H9 (cell line): ENCODE results near the gene CC2D1A. TPM values are rescaled to one million over a fixed set of nuclear protein-coding genes. Genes with fewer than 3 reads are reported as not detected.

Experiments used
- DNase-seq: peaks from one replicate; pipeline ENCODE4 v3.0.0-alpha.2; 2017
- H2AFZ ChIP-seq: one replicate; pipeline ENCODE4 v1.6.1; 2013; ENCODE audit warnings: mild to moderate bottlenecking, low read length, control low read depth, moderate library complexity
- H2AK5ac ChIP-seq: 2 replicates; pipeline ENCODE4 v1.6.1; 2013; ENCODE audit warnings: low read length, control low read depth, mixed read lengths; ENCODE audit not compliant: insufficient read length
- H2BK120ac ChIP-seq: one replicate; pipeline ENCODE4 v1.6.1; 2013; ENCODE audit warnings: low read depth, mild to moderate bottlenecking, low read length, control low read depth, inconsistent platforms; ENCODE audit not compliant: poor library complexity, severe bottlenecking
- H2BK12ac ChIP-seq: 2 replicates; pipeline ENCODE4 v1.6.1; 2013; ENCODE audit warnings: low read length, control low read depth, mixed read lengths, low read depth; ENCODE audit not compliant: insufficient read length
- H2BK15ac ChIP-seq: 2 replicates; pipeline ENCODE4 v1.6.1; 2013; ENCODE audit warnings: low read depth, low read length, control low read depth
- H2BK20ac ChIP-seq: one replicate; pipeline ENCODE4 v1.6.1; 2013; ENCODE audit warnings: low read depth, mild to moderate bottlenecking, low read length, control low read depth, inconsistent platforms; ENCODE audit not compliant: poor library complexity, severe bottlenecking
- H2BK5ac ChIP-seq: 2 replicates; pipeline ENCODE4 v1.6.1; 2013; ENCODE audit warnings: low read length, control low read depth, mixed read lengths; ENCODE audit not compliant: insufficient read length
- H3K14ac ChIP-seq: 2 replicates; pipeline ENCODE4 v1.6.1; 2013; ENCODE audit warnings: low read length, control low read depth; ENCODE audit not compliant: insufficient read depth
- H3K18ac ChIP-seq: 2 replicates; pipeline ENCODE4 v1.6.1; 2013; ENCODE audit warnings: low read depth, mild to moderate bottlenecking, mixed read lengths, low read length, control low read depth; ENCODE audit not compliant: insufficient read length
- H3K23ac ChIP-seq: 2 replicates; pipeline ENCODE4 v1.6.1; 2013; ENCODE audit warnings: low read length, control low read depth, mixed read lengths, low read depth; ENCODE audit not compliant: insufficient read length
- H3K23me2 ChIP-seq: 2 replicates; pipeline ENCODE4 v1.6.1; 2013; ENCODE audit warnings: low read depth, mild to moderate bottlenecking, mixed read lengths, low read length, control low read depth; ENCODE audit not compliant: insufficient read length, poor library complexity, severe bottlenecking
- H3K27ac ChIP-seq: 2 replicates; pipeline ENCODE4 v1.5.1; 2013; ENCODE audit warnings: low read length, control low read depth, mixed read lengths, low read depth; ENCODE audit not compliant: insufficient read length
- H3K27me3 ChIP-seq: 2 replicates; pipeline ENCODE4 v1.6.1; 2013; ENCODE audit warnings: low read length, control low read depth, inconsistent platforms; ENCODE audit not compliant: insufficient read depth
- H3K4ac ChIP-seq: 2 replicates; pipeline ENCODE4 v1.6.1; 2013; ENCODE audit warnings: low read depth, mild to moderate bottlenecking, control low read depth, inconsistent platforms, low read length, moderate library complexity
- H3K4me1 ChIP-seq: 2 replicates; pipeline ENCODE4 v1.6.1; 2013; ENCODE audit warnings: low read length, control low read depth, inconsistent platforms; ENCODE audit not compliant: insufficient read depth
- H3K4me2 ChIP-seq: 2 replicates; pipeline ENCODE4 v1.6.1; 2013; ENCODE audit warnings: low read length, control low read depth, mixed read lengths; ENCODE audit not compliant: insufficient read length, insufficient read depth
- H3K56ac ChIP-seq: 2 replicates; pipeline ENCODE4 v1.6.1; 2013; ENCODE audit warnings: low read depth, mild to moderate bottlenecking, mixed read lengths, low read length, control low read depth; ENCODE audit not compliant: insufficient read length
- H3K79me1 ChIP-seq: 2 replicates; pipeline ENCODE4 v1.6.1; 2013; ENCODE audit warnings: low read depth, mild to moderate bottlenecking, moderate library complexity, low read length, control low read depth, inconsistent platforms; ENCODE audit not compliant: insufficient read depth, poor library complexity, severe bottlenecking
- H3K79me2 ChIP-seq: 2 replicates; pipeline ENCODE4 v1.6.1; 2013; ENCODE audit warnings: low read length, control low read depth, inconsistent platforms; ENCODE audit not compliant: insufficient read depth
- H3K9ac ChIP-seq: 2 replicates; pipeline ENCODE4 v1.6.1; 2013; ENCODE audit warnings: low read length, control low read depth, mixed read lengths; ENCODE audit not compliant: insufficient read length; ENCODE audit errors: extremely low read depth
- H3K9me3 ChIP-seq: one replicate; pipeline ENCODE4 v1.6.1; 2013; ENCODE audit warnings: low read depth, low read length, inconsistent platforms; ENCODE audit not compliant: control insufficient read depth
- H3T11ph ChIP-seq: one replicate; pipeline ENCODE4 v1.6.1; 2013; ENCODE audit warnings: mild to moderate bottlenecking, low read length, control low read depth, inconsistent platforms
- H4K20me1 ChIP-seq: one replicate; pipeline ENCODE4 v1.6.1; 2013; ENCODE audit not compliant: control insufficient read depth, insufficient read length, insufficient read depth
- H4K5ac ChIP-seq: 2 replicates; pipeline ENCODE4 v1.6.1; 2013; ENCODE audit warnings: low read depth, mild to moderate bottlenecking, mixed read lengths, low read length, control low read depth; ENCODE audit not compliant: insufficient read length
- H4K8ac ChIP-seq: replicated peaks from 2 replicates; pipeline ENCODE4 v1.6.1; 2013; ENCODE audit warnings: low read length, control low read depth, mixed read lengths, low read depth; ENCODE audit not compliant: insufficient read length
- H4K91ac ChIP-seq: 2 replicates; pipeline ENCODE4 v1.6.1; 2013; ENCODE audit warnings: low read depth, mild to moderate bottlenecking, moderate library complexity, mixed read lengths, low read length, control low read depth; ENCODE audit not compliant: insufficient read length
- H3K27ac Mint-ChIP-seq, 3 experiments: 2 replicates in 2 of 3; 3 replicates in 1 of 3; pipeline ENCODE4 v1.8.0; 2020 to 2021; ENCODE audit warnings: mixed read lengths in 3 of 3, mild to moderate bottlenecking in 1 of 3, moderate library complexity in 1 of 3
- H3K27me3 Mint-ChIP-seq: 2 replicates; pipeline ENCODE4 v1.8.0; 2021; ENCODE audit warnings: low read depth, mild to moderate bottlenecking, moderate library complexity, mixed read lengths
- H3K36me3 Mint-ChIP-seq, 3 experiments: 2 replicates in 2 of 3; 3 replicates in 1 of 3; pipeline ENCODE4 v1.8.0; 2020 to 2021; ENCODE audit warnings: low read depth in 3 of 3, mixed read lengths in 3 of 3; ENCODE audit not compliant: insufficient read depth in 1 of 3
- H3K4me1 Mint-ChIP-seq, 2 experiments: 2 replicates each; pipeline ENCODE4 v1.8.0; 2020; ENCODE audit warnings: mixed read lengths in 2 of 2
- H3K4me3 Mint-ChIP-seq, 2 experiments: 2 replicates in 1 of 2; 3 replicates in 1 of 2; pipeline ENCODE4 v1.8.0; 2020 to 2021; ENCODE audit warnings: mild to moderate bottlenecking in 2 of 2, mixed read lengths in 2 of 2, moderate library complexity in 1 of 2
- H3K9me3 Mint-ChIP-seq, 2 experiments: 2 replicates in 1 of 2; 3 replicates in 1 of 2; pipeline ENCODE4 v1.8.0; 2020; ENCODE audit warnings: mild to moderate bottlenecking in 2 of 2, mixed read lengths in 2 of 2, moderate library complexity in 1 of 2
- WGBS: extraction: QIAGEN DNeasy Blood & Tissue Kit; methylation state at CpG from one replicate; pipeline ENCODE4 v1.1.7; 2013; ENCODE audit warnings: missing lambda C conversion rate, low lambda C conversion rate, mixed read lengths; ENCODE audit not compliant: insufficient read length; ENCODE audit errors: extremely low coverage; 5-methylcytosine and 5-hydroxymethylcytosine counted together
- total RNA-seq: library from RNA; stranded (reverse); gene quantifications from 2 replicates; pipeline ENCODE4 v1.2.1, GENCODE V29; 2021
- TF ChIP-seq, protein P1 (sequence below): fragments of 200-600 bp; sonication (generic); conservative IDR thresholded peaks from 3 replicates; pipeline ENCODE4 v1.8.0; 2021; ENCODE audit warnings: antibody characterized with exemption, mild to moderate bottlenecking

Gene CC2D1A
- total RNA-seq, 1 experiment from 2014 or later = 48.5 TPM

DNA sequence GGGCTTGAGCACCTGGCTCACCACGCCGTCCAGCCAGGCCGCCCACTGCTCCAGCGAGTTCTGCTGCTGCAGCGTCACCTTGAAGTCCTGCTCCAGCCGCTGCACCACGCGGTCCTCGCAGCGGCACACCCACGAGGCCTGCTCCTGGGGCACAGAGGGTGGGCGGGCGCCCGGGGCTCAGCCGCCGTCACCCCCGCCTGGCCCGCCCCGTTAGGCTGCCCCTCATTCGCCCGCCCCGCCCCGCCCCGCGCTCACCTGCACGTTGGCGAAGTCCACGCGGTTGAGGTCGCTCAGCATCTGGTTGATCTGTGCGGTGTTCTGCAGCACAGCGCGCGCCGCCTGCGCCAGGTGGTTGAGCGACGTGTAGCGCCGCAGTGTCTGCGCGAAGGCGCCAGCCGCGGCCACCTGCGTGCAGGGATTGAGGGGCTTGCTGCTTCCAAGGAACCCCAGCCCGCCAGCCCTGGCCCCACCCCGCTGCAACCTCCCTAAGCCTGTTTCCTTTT is 57.7 kb downstream of the CC2D1A start:
- TF ChIP-seq, protein P1, sequence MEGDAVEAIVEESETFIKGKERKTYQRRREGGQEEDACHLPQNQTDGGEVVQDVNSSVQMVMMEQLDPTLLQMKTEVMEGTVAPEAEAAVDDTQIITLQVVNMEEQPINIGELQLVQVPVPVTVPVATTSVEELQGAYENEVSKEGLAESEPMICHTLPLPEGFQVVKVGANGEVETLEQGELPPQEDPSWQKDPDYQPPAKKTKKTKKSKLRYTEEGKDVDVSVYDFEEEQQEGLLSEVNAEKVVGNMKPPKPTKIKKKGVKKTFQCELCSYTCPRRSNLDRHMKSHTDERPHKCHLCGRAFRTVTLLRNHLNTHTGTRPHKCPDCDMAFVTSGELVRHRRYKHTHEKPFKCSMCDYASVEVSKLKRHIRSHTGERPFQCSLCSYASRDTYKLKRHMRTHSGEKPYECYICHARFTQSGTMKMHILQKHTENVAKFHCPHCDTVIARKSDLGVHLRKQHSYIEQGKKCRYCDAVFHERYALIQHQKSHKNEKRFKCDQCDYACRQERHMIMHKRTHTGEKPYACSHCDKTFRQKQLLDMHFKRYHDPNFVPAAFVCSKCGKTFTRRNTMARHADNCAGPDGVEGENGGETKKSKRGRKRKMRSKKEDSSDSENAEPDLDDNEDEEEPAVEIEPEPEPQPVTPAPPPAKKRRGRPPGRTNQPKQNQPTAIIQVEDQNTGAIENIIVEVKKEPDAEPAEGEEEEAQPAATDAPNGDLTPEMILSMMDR = no peak
- Mint-ChIP-seq H3K4me3 (no peak overlapping the region), H3K27me3 (no peaks in the 10 kb centered on the region), H3K9me3 (no peaks in the 10 kb centered on the region), H3K27ac (no peak overlapping the region), H3K4me1 (peaks cover 4 to 6% of the 10 kb centered on the region in 2 experiments; a peak in 3 of 4 replicates), H3K36me3 (peaks cover 13 to 45% (median 31%) of the 10 kb centered on the region in 3 experiments; a peak in 6 of 7 replicates)
- no peak overlapping the region for H3T11ph ChIP-seq
- H3K4me2 ChIP-seq = no peak overlapping the region
- no peaks in the 10 kb centered on the region for H3K4me1 ChIP-seq
- H2BK15ac ChIP-seq = no peak overlapping the region
- no CpG with 5 or more reads among the region's 48 CpGs for WGBS
- H4K5ac ChIP-seq = no peak overlapping the region
- no peaks in the 10 kb centered on the region for H3K27me3 ChIP-seq
- H3K9ac ChIP-seq = no peak overlapping the region
- peak overlapping the region; percentile 23; the same call in 1 of the 2 replicates for H3K14ac ChIP-seq
- H3K18ac ChIP-seq = peak overlapping the region; percentile 13
- H4K8ac ChIP-seq = no peak overlapping the region
- no peak overlapping the region for H3K27ac ChIP-seq
- no peak overlapping the region for H2BK120ac ChIP-seq
- H3K56ac ChIP-seq = no peak overlapping the region
- no peak overlapping the region for H3K4ac ChIP-seq
- no peaks in the 10 kb centered on the region for H3K23me2 ChIP-seq
- peak; percentile 71 for DNase-seq
- no peak overlapping the region for H2BK5ac ChIP-seq
- H2BK12ac ChIP-seq = no peak overlapping the region
- no peak overlapping the region for H2AFZ ChIP-seq
- no peak overlapping the region for H2AK5ac ChIP-seq
- H3K79me1 ChIP-seq = no peaks in the 10 kb centered on the region
- no peak overlapping the region for H3K23ac ChIP-seq
- no peaks in the 10 kb centered on the region for H3K9me3 ChIP-seq
- no peak overlapping the region for H4K91ac ChIP-seq
- no peaks in the 10 kb centered on the region for H3K79me2 ChIP-seq
- H4K20me1 ChIP-seq = no peaks in the 10 kb centered on the region
- no peak overlapping the region for H2BK20ac ChIP-seq
